GM12891 (cell line): ENCODE results near the gene POLA2.

Source experiments
- POLR2A ChIP-seq: IDR thresholded peaks from 2 replicates; pipeline ENCODE4 v1.6.1; 2011; ENCODE audit warnings: low read depth, low read length, control low read depth
- POLR2AphosphoS5 ChIP-seq: IDR thresholded peaks from 2 replicates; pipeline ENCODE4 v1.6.1; 2011; ENCODE audit warnings: low read depth, low read length, control low read depth
- SPI1 ChIP-seq: IDR thresholded peaks from 2 replicates; pipeline ENCODE4 v1.6.1; 2011; ENCODE audit warnings: low read depth, low read length, control low read depth

DNA sequence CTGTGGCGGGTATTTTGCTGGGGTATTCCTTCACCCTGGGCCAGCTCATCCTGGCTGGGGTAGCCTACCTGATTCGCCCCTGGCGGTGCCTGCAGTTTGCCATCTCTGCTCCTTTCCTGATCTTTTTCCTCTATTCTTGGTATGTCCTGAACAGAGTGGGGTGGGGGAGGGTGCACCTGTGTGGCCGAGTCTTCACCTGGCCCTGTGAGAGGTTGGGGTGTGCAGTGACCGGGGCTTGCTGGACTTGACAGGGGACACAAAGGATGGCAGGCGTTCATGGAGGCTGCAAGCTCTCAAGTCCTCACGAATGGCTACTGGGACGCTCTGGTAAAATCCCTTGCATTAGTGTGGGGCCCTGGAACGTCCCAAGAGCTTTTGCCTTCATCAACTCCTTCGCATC lies 40.7 kb upstream of the POLA2 start:
- no peak for TF ChIP-seq POLR2AphosphoS5
- no peak for TF ChIP-seq POLR2A
- TF ChIP-seq SPI1, result no peak
